GM23248 (cell line): Measurements from ENCODE around the gene PDLIM5. TPM values are rescaled to one million over a fixed set of nuclear protein-coding genes. Genes with fewer than 3 reads are reported as not detected.

Source experiments
- DNase-seq: peaks from one replicate; pipeline ENCODE4 v3.0.0-alpha.2; 2015
- H2AFZ ChIP-seq: fragments of 200-600 bp; sonication (generic); 2 replicates; pipeline ENCODE4 v1.6.1; 2016; ENCODE audit warnings: antibody characterized with exemption
- H3F3A ChIP-seq: fragments of 200-600 bp; sonication (generic); 2 replicates; pipeline ENCODE4 v1.6.1; 2016; ENCODE audit warnings: mild to moderate bottlenecking, antibody characterized with exemption, mixed run types; ENCODE audit not compliant: insufficient read depth
- H3K27ac ChIP-seq: fragments of 200-600 bp; sonication (generic); 2 replicates; pipeline ENCODE4 v1.5.1; 2016; ENCODE audit warnings: mild to moderate bottlenecking
- H3K27me3 ChIP-seq: fragments of 200-600 bp; sonication (generic); replicated peaks from 2 replicates; pipeline ENCODE4 v1.6.1; 2016; ENCODE audit warnings: mild to moderate bottlenecking; ENCODE audit not compliant: insufficient read depth
- H3K36me3 ChIP-seq: fragments of 200-600 bp; sonication (generic); 2 replicates; pipeline ENCODE4 v1.6.1; 2016; ENCODE audit warnings: low read depth, mild to moderate bottlenecking
- H3K4me1 ChIP-seq: fragments of 200-600 bp; sonication (generic); 2 replicates; pipeline ENCODE4 v1.6.1; 2016; ENCODE audit warnings: mild to moderate bottlenecking; ENCODE audit not compliant: insufficient read depth
- H3K4me2 ChIP-seq: fragments of 200-600 bp; sonication (generic); one replicate; pipeline ENCODE4 v1.6.1; 2016; ENCODE audit warnings: mild to moderate bottlenecking; ENCODE audit not compliant: unreplicated experiment
- H3K4me3 ChIP-seq: fragments of 200-600 bp; sonication (generic); 2 replicates; pipeline ENCODE4 v1.5.1; 2016; ENCODE audit warnings: mild to moderate bottlenecking
- H3K79me2 ChIP-seq: fragments of 200-600 bp; sonication (generic); 2 replicates; pipeline ENCODE4 v1.6.1; 2016; ENCODE audit warnings: mild to moderate bottlenecking; ENCODE audit not compliant: insufficient read depth
- H3K9ac ChIP-seq: fragments of 200-600 bp; sonication (generic); 2 replicates; pipeline ENCODE4 v1.6.1; 2016; ENCODE audit warnings: mild to moderate bottlenecking
- H3K9me2 ChIP-seq: fragments of 200-600 bp; sonication (generic); 2 replicates; pipeline ENCODE4 v1.6.1; 2016; ENCODE audit warnings: mixed run types, mild to moderate bottlenecking, moderate library complexity; ENCODE audit not compliant: insufficient read depth
- H3K9me3 ChIP-seq: fragments of 200-600 bp; sonication (generic); one replicate; pipeline ENCODE4 v1.6.1; 2017; ENCODE audit warnings: low read depth
- H4K20me1 ChIP-seq: fragments of 200-600 bp; sonication (generic); 2 replicates; pipeline ENCODE4 v1.6.0; 2016; ENCODE audit not compliant: insufficient read depth
- EZH2 ChIP-seq: fragments of 200-600 bp; sonication (generic); IDR thresholded peaks from 2 replicates; pipeline ENCODE4 v1.6.1; 2018; ENCODE audit warnings: antibody characterized with exemption, mild to moderate bottlenecking; ENCODE audit not compliant: insufficient read depth, poor library complexity, severe bottlenecking
- EZH2phosphoT487 ChIP-seq: fragments of 200-600 bp; sonication (generic); IDR thresholded peaks from 2 replicates; pipeline ENCODE4 v1.6.1; 2018; ENCODE audit warnings: antibody characterized with exemption, moderate library complexity, mild to moderate bottlenecking, low read depth; ENCODE audit not compliant: insufficient read depth
- WGBS, 2 experiments: methylation state at CpG; one replicate each; pipeline ENCODE4 v1.1.6; 2015 to 2017; ENCODE audit warnings: low lambda C conversion rate in 2 of 2, low coverage in 1 of 2; ENCODE audit errors: missing lambda C conversion rate in 2 of 2; 5-methylcytosine and 5-hydroxymethylcytosine counted together
- in situ Hi-C: fragments of 300-500 bp; cut with MboI; formaldehyde crosslinking; loops from 2 replicates; pipeline ENCODE4 v1.15.0; 2020
- polyA plus RNA-seq: library from polyadenylated mRNA; unstranded; fragments of >200 nt; fragmentation: Nextera tagmentation; extraction: Ambion mirVana; gene quantifications from 2 replicates; pipeline ENCODE4 v1.2.1, GENCODE V29; 2016
- total RNA-seq: library from RNA; depleted of rRNA; stranded (reverse); fragments of >200 nt; shearing (Covaris generic); gene quantifications from 2 replicates; pipeline ENCODE4 v1.2.3, GENCODE V29; 2014

PDLIM5 gene
- total and polyA plus RNA-seq, 2 experiments from 2014 or later, result 115 to 149 TPM

DNA sequence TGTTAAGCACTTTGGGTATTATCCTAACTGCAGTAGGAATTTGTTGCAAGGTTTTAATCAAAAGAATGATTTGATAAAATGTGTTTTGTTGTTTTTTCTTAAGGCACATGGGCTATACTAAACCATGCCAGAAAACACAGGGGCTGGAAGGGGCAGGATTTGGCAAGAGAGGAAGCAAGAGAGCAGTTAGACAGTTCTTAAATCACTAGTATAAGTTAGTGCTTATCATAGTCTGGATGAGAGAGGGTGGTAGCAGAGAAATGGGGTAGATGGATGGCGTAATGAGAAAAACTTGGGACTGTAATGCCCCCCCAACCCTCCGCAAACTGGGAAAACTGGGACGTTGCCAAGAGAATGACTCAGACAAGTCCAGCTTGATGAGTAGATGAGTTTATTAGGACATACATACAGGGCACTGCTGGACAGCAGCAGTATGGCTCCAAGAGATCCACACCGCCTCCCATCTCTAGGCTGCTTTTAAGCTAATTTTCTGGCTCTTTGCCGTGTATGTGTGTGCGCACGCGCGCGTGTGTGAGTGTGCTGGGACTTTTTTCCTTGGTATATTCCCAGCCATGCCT lies 151.5 kb downstream of the PDLIM5 start:
- H3K79me2 ChIP-seq, result peaks cover 27% of the 10 kb centered on the region; the same call in 1 of the 2 replicates
- H3F3A ChIP-seq, result peaks cover 53% of the 10 kb centered on the region
- H3K9me2 ChIP-seq, result no peaks in the 10 kb centered on the region
- H3K27me3 ChIP-seq, result no peaks in the 10 kb centered on the region
- TF ChIP-seq EZH2phosphoT487, result no peak
- no peak overlapping the region for H3K4me3 ChIP-seq
- no peak overlapping the region for H2AFZ ChIP-seq
- no peak overlapping the region for H3K9ac ChIP-seq
- DNase-seq, result peak; percentile 50
- peaks cover 4% of the 10 kb centered on the region; the same call in 1 of the 2 replicates for H3K4me1 ChIP-seq
- WGBS, 2 experiments, result 87 to 90% methylated on average over 10 of the region's 10 CpGs
- H3K27ac ChIP-seq, result no peak overlapping the region
- no peaks in the 10 kb centered on the region for H3K9me3 ChIP-seq
- H4K20me1 ChIP-seq, result no peaks in the 10 kb centered on the region
- no peak overlapping the region for H3K4me2 ChIP-seq
- in situ Hi-C loops, result no loop called here
- peaks cover 2% of the 10 kb centered on the region; the same call in 1 of the 2 replicates for H3K36me3 ChIP-seq

DNA sequence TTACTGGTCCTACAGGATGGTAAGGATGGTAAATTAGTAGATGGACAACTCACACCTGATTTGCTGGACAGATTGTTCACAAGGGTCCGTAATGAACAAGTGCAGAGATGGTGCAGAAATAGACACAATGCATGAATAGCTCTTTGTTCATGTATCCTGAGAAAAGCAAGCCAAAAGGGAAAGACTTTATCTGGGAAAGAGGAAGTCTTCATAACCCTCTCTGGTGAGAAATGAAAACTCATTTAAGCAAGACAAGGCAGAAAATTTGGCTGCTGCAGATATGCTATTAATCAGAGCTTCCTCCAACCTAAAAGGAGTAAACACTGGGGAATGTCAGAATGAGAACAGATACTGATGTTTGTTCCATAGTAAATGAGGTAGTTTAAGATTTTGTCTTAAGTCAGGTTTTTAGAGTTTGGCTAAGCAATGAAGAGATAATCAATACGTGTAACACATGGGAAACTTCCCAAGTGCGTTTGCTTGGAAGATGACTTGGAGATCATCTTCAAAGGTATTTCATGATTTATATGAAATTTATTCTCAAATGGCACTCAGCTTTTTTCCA lies 153.6 kb downstream of the PDLIM5 start:
- no peaks in the 10 kb centered on the region for H3K36me3 ChIP-seq
- H3K9me3 ChIP-seq, result no peaks in the 10 kb centered on the region
- 57 to 58% methylated on average over 3 of the region's 3 CpGs for WGBS, 2 experiments
- no peaks in the 10 kb centered on the region for H3K9me2 ChIP-seq
- no peak overlapping the region for H3K9ac ChIP-seq
- peak; percentile 34 for DNase-seq
- H3K27ac ChIP-seq, result no peak overlapping the region
- H3K4me1 ChIP-seq, result peaks cover 4% of the 10 kb centered on the region; the same call in 1 of the 2 replicates
- no peaks in the 10 kb centered on the region for H3K27me3 ChIP-seq
- H3F3A ChIP-seq, result peaks cover 49% of the 10 kb centered on the region
- H3K79me2 ChIP-seq, result peaks cover 19% of the 10 kb centered on the region; the same call in 1 of the 2 replicates
- in situ Hi-C loops, result no loop called here
- H2AFZ ChIP-seq, result no peak overlapping the region
- TF ChIP-seq EZH2 (no peak), EZH2phosphoT487 (no peak)
- no peak overlapping the region for H3K4me2 ChIP-seq
- no peak overlapping the region for H3K4me3 ChIP-seq
- H4K20me1 ChIP-seq, result no peaks in the 10 kb centered on the region

DNA sequence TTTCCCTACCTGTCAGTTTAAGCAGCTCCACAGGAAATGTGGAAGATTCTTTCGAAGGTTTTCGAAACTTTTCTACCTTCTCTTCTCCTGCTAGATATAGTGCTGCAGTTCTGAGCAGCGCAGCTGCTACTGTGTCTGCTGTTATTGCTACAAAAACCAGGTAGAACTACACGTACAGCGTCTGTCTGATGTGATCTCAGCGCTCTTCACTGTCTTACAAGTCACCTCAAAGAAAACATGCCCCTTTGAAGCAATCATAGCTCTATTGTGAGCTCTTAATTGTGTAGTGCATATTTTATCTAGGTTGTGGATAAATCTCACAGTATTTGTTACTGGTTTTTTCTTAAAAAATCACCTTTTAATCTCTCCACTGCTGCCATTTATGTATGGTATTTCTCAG lies 158.4 kb downstream of the PDLIM5 start:
- DNase-seq, result no peak
- Histone ChIP-seq H3F3A (peaks cover 22% of the 10 kb centered on the region), H3K9me3 (no peaks in the 10 kb centered on the region), H3K9ac (no peak overlapping the region), H3K36me3 (no peaks in the 10 kb centered on the region), H4K20me1 (no peaks in the 10 kb centered on the region), H3K4me1 (peaks cover 10% of the 10 kb centered on the region; the same call in 1 of the 2 replicates), H3K27ac (no peak overlapping the region), H3K9me2 (no peaks in the 10 kb centered on the region), H3K27me3 (no peaks in the 10 kb centered on the region), H3K79me2 (peaks cover 14% of the 10 kb centered on the region; the same call in 1 of the 2 replicates), H3K4me2 (no peak overlapping the region), H3K4me3 (no peak overlapping the region), H2AFZ (no peak overlapping the region)
- 90 to 96% methylated on average over 6 of the region's 6 CpGs for WGBS, 2 experiments
- TF ChIP-seq EZH2, result no peak
- no peak for TF ChIP-seq EZH2phosphoT487
- in situ Hi-C loops, result no loop called here

DNA sequence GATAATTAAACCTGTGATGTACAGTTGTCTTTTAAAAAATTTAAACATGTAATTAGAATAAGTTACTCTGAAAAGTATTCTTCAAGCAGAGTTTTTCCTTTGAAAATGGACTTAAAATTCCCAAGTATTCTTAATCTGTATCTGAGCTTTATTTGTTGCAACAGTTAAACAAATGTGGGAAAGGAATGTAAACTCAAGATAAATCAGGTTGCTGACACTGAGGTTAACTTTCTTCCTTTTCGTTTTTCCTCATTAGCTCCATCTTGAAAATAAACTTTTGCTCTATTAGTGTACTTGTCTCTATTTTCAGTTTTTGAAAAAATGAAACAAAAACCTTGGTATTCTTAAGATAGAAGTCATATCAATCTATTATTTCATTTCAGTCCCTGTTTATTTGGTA lies 161.5 kb downstream of the PDLIM5 start:
- H3K9me2 ChIP-seq, result no peaks in the 10 kb centered on the region
- H3F3A ChIP-seq, result peaks cover 25% of the 10 kb centered on the region
- peaks cover 21% of the 10 kb centered on the region for H3K4me1 ChIP-seq
- DNase-seq, result no peak
- 98 to 100% methylated on average over 1 of the region's 1 CpG for WGBS, 2 experiments
- no peak overlapping the region for H2AFZ ChIP-seq
- peaks cover 12% of the 10 kb centered on the region for H3K36me3 ChIP-seq
- H3K9me3 ChIP-seq, result no peaks in the 10 kb centered on the region
- TF ChIP-seq EZH2phosphoT487, result no peak
- no peak for TF ChIP-seq EZH2
- no peak overlapping the region for H3K4me3 ChIP-seq
- no peaks in the 10 kb centered on the region for H3K27me3 ChIP-seq
- peaks cover 27% of the 10 kb centered on the region for H3K79me2 ChIP-seq
- H3K27ac ChIP-seq, result no peak overlapping the region
- H4K20me1 ChIP-seq, result no peaks in the 10 kb centered on the region
- no peak overlapping the region for H3K4me2 ChIP-seq
- in situ Hi-C loops, result no loop called here
- no peak overlapping the region for H3K9ac ChIP-seq
